22Rv1 (cell line): ENCODE data around the gene TMEM271.

Experiments
- CTCF ChIP-seq: fragments of 450-650 bp; IDR thresholded peaks from 2 replicates; pipeline ENCODE4 v1.5.1; 2017; ENCODE audit warnings: mild to moderate bottlenecking
- ZFX ChIP-seq: fragments of 450-650 bp; IDR thresholded peaks from 2 replicates; pipeline ENCODE4 v1.6.1; 2017; ENCODE audit warnings: antibody characterized with exemption, borderline replicate concordance

- no peak for TF ChIP-seq CTCF
- no peak for TF ChIP-seq ZFX
Observed at GRCh38 chr4:530017-530781, 45.9 kb downstream of the TMEM271 start.
